ENCODE results near the gene IPO9. TPM values are rescaled to one million over a fixed set of nuclear protein-coding genes. Genes with fewer than 3 reads are reported as not detected.

The IPO9 gene
- total RNA-seq, 4 donors from 2014 or later = 8.8 to 48.5 (median 35.2) TPM

GRCh38 chr1:201792534-201793305 is 36.2 kb upstream of the IPO9 start:
- Histone ChIP-seq H3K27me3 (no peaks in the 10 kb centered on the region), H3K4me3 (no peak overlapping the region), H3K4me1 (peaks cover 0 to 25% of the 10 kb centered on the region in 2 donors), H3K36me3 (no peaks in the 10 kb centered on the region), H3K9me3 (no peaks in the 10 kb centered on the region), H3K27ac (peak overlapping the region; percentile 76 to 84)
- TF ChIP-seq CTCF (IDR thresholded peaks at IDR 0.05) = peak; percentile 97 to 99 (median 98)
- peak in 1 of 2 donors; percentile 24 for TF ChIP-seq POLR2A (IDR thresholded peaks at IDR 0.05)
- intact Hi-C loops (cut with DNase I; ENCODE audit: low total_unique reads) = loop anchor here (2.0 to 10.0 kb wide), 2 partner anchors 84 to 238 kb away; no protein-coding TSS in a partner anchor
- DNase-seq = peak; percentile 79 to 86

- intact Hi-C loops (cut with DNase I; ENCODE audit: low total_unique reads) = loop anchor here (2.0 to 10.0 kb wide), 2 partner anchors 85 to 239 kb away; no protein-coding TSS in a partner anchor
- no peak for TF ChIP-seq CTCF (IDR thresholded peaks at IDR 0.05)
- TF ChIP-seq POLR2A (IDR thresholded peaks at IDR 0.05) = no peak
- Histone ChIP-seq H3K9me3 (no peaks in the 10 kb centered on the region), H3K27me3 (no peaks in the 10 kb centered on the region), H3K27ac (no peak overlapping the region), H3K4me1 (peaks cover 0 to 25% of the 10 kb centered on the region in 2 donors), H3K36me3 (no peaks in the 10 kb centered on the region), H3K4me3 (no peak overlapping the region)
- DNase-seq = no peak
Measured at GRCh38 chr1:201793306-201793925, 35.5 kb upstream of the IPO9 start.

- Histone ChIP-seq H3K27ac (no peak overlapping the region), H3K4me1 (peaks cover 0 to 25% of the 10 kb centered on the region in 2 donors), H3K36me3 (no peaks in the 10 kb centered on the region), H3K27me3 (no peaks in the 10 kb centered on the region), H3K9me3 (no peaks in the 10 kb centered on the region), H3K4me3 (no peak overlapping the region)
- TF ChIP-seq CTCF (IDR thresholded peaks at IDR 0.05) = peak in 3 of 4 experiments; percentile 16 to 30 (median 23)
- TF ChIP-seq POLR2A (IDR thresholded peaks at IDR 0.05) = no peak
- no peak for DNase-seq
- intact Hi-C loops (cut with DNase I; ENCODE audit: low total_unique reads) = loop anchor here (10.0 kb wide), 1 partner anchor 240 kb away; no protein-coding TSS in a partner anchor
Measured at GRCh38 chr1:201795066-201795465, 33.9 kb upstream of the IPO9 start.

- Histone ChIP-seq H3K36me3 (no peaks in the 10 kb centered on the region), H3K4me1 (no peaks in the 10 kb centered on the region), H3K27me3 (no peaks in the 10 kb centered on the region), H3K4me3 (no peak overlapping the region), H3K9me3 (no peaks in the 10 kb centered on the region), H3K27ac (no peak overlapping the region)
- intact Hi-C loops (cut with DNase I; ENCODE audit: low total_unique reads) = no loop called here
- TF ChIP-seq CTCF (IDR thresholded peaks at IDR 0.05) = no peak
- no peak for DNase-seq
Measured at GRCh38 chr1:201800246-201800645, 28.7 kb upstream of the IPO9 start.

- TF ChIP-seq POLR2A (IDR thresholded peaks at IDR 0.05) = no peak
- no peak for TF ChIP-seq CTCF (IDR thresholded peaks at IDR 0.05)
- no peak overlapping the region for H3K4me3 ChIP-seq
- H3K4me1 ChIP-seq = no peaks in the 10 kb centered on the region
- DNase-seq = no peak
- H3K9me3 ChIP-seq = no peaks in the 10 kb centered on the region
- intact Hi-C loops (cut with DNase I; ENCODE audit: low total_unique reads) = no loop called here
- H3K27me3 ChIP-seq = no peaks in the 10 kb centered on the region
- H3K36me3 ChIP-seq = no peaks in the 10 kb centered on the region
- no peak overlapping the region for H3K27ac ChIP-seq
Measured at GRCh38 chr1:201806801-201807200, 22.2 kb upstream of the IPO9 start.

Data from uterus (tissue), 4 donors.